SK-N-SH (cell line): ENCODE results near the gene ARL3.

ENCODE experiments used
- CTCF ChIP-seq: fragments of 200-600 bp; sonication (generic); IDR thresholded peaks from 2 replicates; pipeline ENCODE4 v1.6.1; 2017; ENCODE audit warnings: antibody characterized with exemption, mild to moderate bottlenecking, moderate library complexity
- EP300 ChIP-seq, 2 experiments: IDR thresholded peaks; 2 replicates each; pipeline versions ENCODE4 v1.4.0 to v1.6.1; 2012; ENCODE audit warnings: borderline replicate concordance in 1 of 2, low read depth in 1 of 2, low read length in 1 of 2
- POLR2AphosphoS5 ChIP-seq: IDR thresholded peaks from 2 replicates; pipeline ENCODE4 v1.6.1; 2012; ENCODE audit warnings: low read depth, low read length
- RAD21 ChIP-seq: IDR thresholded peaks from 2 replicates; pipeline ENCODE4 v1.6.1; 2012; ENCODE audit warnings: mild to moderate bottlenecking, low read length
- RCOR1 ChIP-seq: fragments of 150-350 bp; IDR thresholded peaks from 2 replicates; pipeline ENCODE4 v1.6.1; 2017; ENCODE audit warnings: antibody characterized with exemption, low read length
- REST ChIP-seq: IDR thresholded peaks from 2 replicates; pipeline ENCODE4 v1.6.1; 2012; ENCODE audit warnings: mild to moderate bottlenecking, low read depth, low read length, moderate library complexity
- RFX5 ChIP-seq: IDR thresholded peaks from 2 replicates; pipeline ENCODE4 v1.6.1; 2012; ENCODE audit warnings: mild to moderate bottlenecking, improper control_type of control experiment, low read length
- TAF1 ChIP-seq: IDR thresholded peaks from 2 replicates; pipeline ENCODE4 v1.6.1; 2012; ENCODE audit warnings: low read depth, mild to moderate bottlenecking, low read length, moderate library complexity, borderline replicate concordance
- USF2 ChIP-seq: fragments of 150-350 bp; IDR thresholded peaks from 2 replicates; pipeline ENCODE4 v1.6.1; 2017; ENCODE audit warnings: antibody characterized with exemption, low read length, low read depth, borderline replicate concordance
- TF ChIP-seq, protein P1 (sequence below): IDR thresholded peaks from 2 replicates; pipeline ENCODE4 v1.4.0; 2012; ENCODE audit warnings: low read depth, borderline replicate concordance

DNA sequence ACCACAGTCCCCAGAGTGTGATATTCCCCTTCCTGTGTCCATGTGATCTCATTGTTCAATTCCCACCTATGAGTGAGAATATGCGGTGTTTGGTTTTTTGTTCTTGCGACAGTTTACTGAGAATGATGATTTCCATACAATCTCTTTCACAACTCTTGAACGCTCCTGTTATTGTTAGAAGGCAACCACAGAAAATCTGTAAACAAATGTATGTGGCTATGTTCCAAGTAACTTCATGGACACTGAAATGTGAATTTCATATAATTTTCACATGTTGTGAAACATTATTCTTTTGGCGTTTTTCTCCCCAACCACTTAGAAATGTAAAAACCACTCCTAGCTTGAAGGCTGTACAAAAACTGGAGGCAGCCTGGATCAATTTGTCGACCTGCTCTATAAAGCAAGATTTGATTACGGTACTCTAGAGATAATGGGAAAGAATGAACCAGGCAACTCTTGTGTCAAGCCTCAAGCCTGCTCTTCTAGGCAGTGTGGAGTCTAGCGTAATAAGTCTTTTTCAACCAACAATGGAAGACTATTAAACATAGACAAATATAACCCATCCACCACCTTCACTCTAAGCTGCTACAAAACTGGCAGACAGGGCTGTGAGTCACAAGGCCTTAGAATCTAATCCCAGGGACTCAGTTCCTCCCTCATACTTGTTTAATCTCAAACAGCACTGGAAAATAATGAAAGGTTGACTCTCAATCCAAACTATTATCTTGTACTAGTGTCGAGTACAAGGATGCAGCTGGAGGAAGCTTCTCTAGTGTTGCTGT, 22.7 kb downstream of the ARL3 start:
- TF ChIP-seq CTCF = no peak
- TF ChIP-seq REST = no peak
- no peak for TF ChIP-seq USF2
- TF ChIP-seq RAD21 = no peak
- TF ChIP-seq RFX5 = no peak
- TF ChIP-seq RCOR1 = no peak
- no peak for TF ChIP-seq EP300 (IDR thresholded peaks at IDR 0.05; ENCODE audit: borderline replicate concordance in 1 of 2, low read depth in 1 of 2, low read length in 1 of 2)
- TF ChIP-seq, protein P1, sequence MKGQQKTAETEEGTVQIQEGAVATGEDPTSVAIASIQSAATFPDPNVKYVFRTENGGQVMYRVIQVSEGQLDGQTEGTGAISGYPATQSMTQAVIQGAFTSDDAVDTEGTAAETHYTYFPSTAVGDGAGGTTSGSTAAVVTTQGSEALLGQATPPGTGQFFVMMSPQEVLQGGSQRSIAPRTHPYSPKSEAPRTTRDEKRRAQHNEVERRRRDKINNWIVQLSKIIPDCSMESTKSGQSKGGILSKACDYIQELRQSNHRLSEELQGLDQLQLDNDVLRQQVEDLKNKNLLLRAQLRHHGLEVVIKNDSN = no peak
- TF ChIP-seq TAF1 = no peak
- TF ChIP-seq POLR2AphosphoS5 = no peak
